AG09309 (cell line): ENCODE data around the gene FNBP1.
A peak's percentile ranks its signal among the peaks of the same experiment; 100 is the strongest.

ENCODE experiments used
- DNase-seq: peaks from one replicate; pipeline ENCODE4 v3.0.0-alpha.2; 2010; ENCODE audit warnings: low read depth
- H3K4me3 ChIP-seq: 2 replicates; pipeline ENCODE4 v1.5.1; 2011; ENCODE audit warnings: mild to moderate bottlenecking, low read depth, low read length, moderate library complexity; ENCODE audit not compliant: control insufficient read depth
- CTCF ChIP-seq: IDR thresholded peaks from 2 replicates; pipeline ENCODE4 v1.5.1; 2011; ENCODE audit warnings: mild to moderate bottlenecking, low read depth, low read length, inconsistent platforms; ENCODE audit not compliant: insufficient read depth, control insufficient read depth; ENCODE audit errors: missing control alignments

The FNBP1 gene

GRCh38 chr9:129848712-129849441 lies 194.1 kb downstream of the FNBP1 start:
- no peak overlapping the region for H3K4me3 ChIP-seq
- TF ChIP-seq CTCF = no peak
- DNase-seq = no peak

GRCh38 chr9:129845373-129845772 lies 197.6 kb downstream of the FNBP1 start:
- DNase-seq = no peak
- H3K4me3 ChIP-seq = no peak overlapping the region
- TF ChIP-seq CTCF = no peak

GRCh38 chr9:129841071-129841470 lies 201.9 kb downstream of the FNBP1 start:
- no peak overlapping the region for H3K4me3 ChIP-seq
- DNase-seq = no peak
- no peak for TF ChIP-seq CTCF

GRCh38 chr9:129840034-129840433 lies 203.0 kb downstream of the FNBP1 start:
- TF ChIP-seq CTCF = no peak
- H3K4me3 ChIP-seq = no peak overlapping the region
- no peak for DNase-seq

- DNase-seq = no peak
- no peak overlapping the region for H3K4me3 ChIP-seq
- no peak for TF ChIP-seq CTCF
Measured at GRCh38 chr9:129839324-129840023, 203.5 kb downstream of the FNBP1 start.

- H3K4me3 ChIP-seq = no peak overlapping the region
- TF ChIP-seq CTCF = no peak
- DNase-seq = peak; percentile 80
Measured at GRCh38 chr9:129838707-129839259, 204.2 kb downstream of the FNBP1 start.
